GM11168 (cell line): ENCODE results near the gene NUP62.
"Not testable (repeated sequence)": the region's sequence is repeated elsewhere in the genome, so short reads cannot be mapped to it uniquely, and the experiment has no call there.

ENCODE experiments used
- in situ Hi-C: fragments of 300-500 bp; cut with MboI; formaldehyde crosslinking; loops from one replicate; pipeline ENCODE4 v1.12.0; 2022; ENCODE audit warnings: low sequenced_read_pairs; ENCODE audit not compliant: unreplicated experiment

NUP62 gene

GRCh38 chr19:49929121-49929610, at the start of gene NUP62, which contains the start of gene ATF5:
Gene NUP62 (minus strand): TSS chr19:49929504. CDS start chr19:49909807, 19,697 bp downstream.
Gene ATF5 (plus strand): TSS chr19:49929205. CDS start chr19:49930851, 1,646 bp downstream.
- in situ Hi-C loops, result no loop called here

- in situ Hi-C loops, result no loop called here
Observed at GRCh38 chr19:49978324-49978723, 49.0 kb upstream of the NUP62 start.

- in situ Hi-C loops, result no loop called here
Observed at GRCh38 chr19:49977881-49978280, 48.6 kb upstream of the NUP62 start.

GRCh38 chr19:49977076-49977475, 47.8 kb upstream of the NUP62 start:
- in situ Hi-C loops, result no loop called here

GRCh38 chr19:49976496-49976895, 47.2 kb upstream of the NUP62 start:
- in situ Hi-C loops, result no loop called here

- in situ Hi-C loops, result no loop called here
Observed at GRCh38 chr19:49975051-49975450, 45.7 kb upstream of the NUP62 start.

- in situ Hi-C loops, result no loop called here
Observed at GRCh38 chr19:49973987-49974386, 44.7 kb upstream of the NUP62 start.

GRCh38 chr19:49972841-49973240, 43.5 kb upstream of the NUP62 start:
- in situ Hi-C loops, result no loop called here

GRCh38 chr19:49971991-49972411, 42.7 kb upstream of the NUP62 start:
- in situ Hi-C loops, result no loop called here

- in situ Hi-C loops, result not testable (repeated sequence)
Observed at GRCh38 chr19:49969355-49969754, 40.1 kb upstream of the NUP62 start.

GRCh38 chr19:49968279-49968922, 39.1 kb upstream of the NUP62 start:
- in situ Hi-C loops, result no loop called here

GRCh38 chr19:49960980-49961379, 31.7 kb upstream of the NUP62 start, which contains the start of gene SIGLEC11:
Gene SIGLEC11 (minus strand): TSS chr19:49961172. CDS start chr19:49961081, 91 bp downstream.
- in situ Hi-C loops, result not testable (repeated sequence)

- in situ Hi-C loops, result not testable (repeated sequence)
Observed at GRCh38 chr19:49959892-49960291, 30.6 kb upstream of the NUP62 start.

GRCh38 chr19:49958596-49958995, 29.3 kb upstream of the NUP62 start:
- in situ Hi-C loops, result not testable (repeated sequence)

- in situ Hi-C loops, result not testable (repeated sequence)
Observed at GRCh38 chr19:49958144-49958543, 28.8 kb upstream of the NUP62 start.

- in situ Hi-C loops, result no loop called here
Observed at GRCh38 chr19:49957262-49957915, 28.1 kb upstream of the NUP62 start.

- in situ Hi-C loops, result no loop called here
Observed at GRCh38 chr19:49956115-49956495, 26.8 kb upstream of the NUP62 start.

GRCh38 chr19:49954933-49955332, 25.6 kb upstream of the NUP62 start:
- in situ Hi-C loops, result no loop called here

GRCh38 chr19:49954092-49954829, 25.0 kb upstream of the NUP62 start:
- in situ Hi-C loops, result no loop called here

GRCh38 chr19:49953416-49953815, 24.1 kb upstream of the NUP62 start:
- in situ Hi-C loops, result no loop called here

GRCh38 chr19:49952906-49953305, 23.6 kb upstream of the NUP62 start:
- in situ Hi-C loops, result no loop called here
